HL-60/S4 treated with phorbol 12-myristate 13-acetate at 8.2 ng/mL for 4 days and 3 days (cell line): Measurements from ENCODE around the gene ADCY7.

Source experiments
- in situ Hi-C: fragments of 300-500 bp; cut with MboI; formaldehyde crosslinking; loops from 2 replicates; pipeline ENCODE4 v1.15.0; 2022; ENCODE audit warnings: low sequenced_read_pairs

The ADCY7 gene

DNA sequence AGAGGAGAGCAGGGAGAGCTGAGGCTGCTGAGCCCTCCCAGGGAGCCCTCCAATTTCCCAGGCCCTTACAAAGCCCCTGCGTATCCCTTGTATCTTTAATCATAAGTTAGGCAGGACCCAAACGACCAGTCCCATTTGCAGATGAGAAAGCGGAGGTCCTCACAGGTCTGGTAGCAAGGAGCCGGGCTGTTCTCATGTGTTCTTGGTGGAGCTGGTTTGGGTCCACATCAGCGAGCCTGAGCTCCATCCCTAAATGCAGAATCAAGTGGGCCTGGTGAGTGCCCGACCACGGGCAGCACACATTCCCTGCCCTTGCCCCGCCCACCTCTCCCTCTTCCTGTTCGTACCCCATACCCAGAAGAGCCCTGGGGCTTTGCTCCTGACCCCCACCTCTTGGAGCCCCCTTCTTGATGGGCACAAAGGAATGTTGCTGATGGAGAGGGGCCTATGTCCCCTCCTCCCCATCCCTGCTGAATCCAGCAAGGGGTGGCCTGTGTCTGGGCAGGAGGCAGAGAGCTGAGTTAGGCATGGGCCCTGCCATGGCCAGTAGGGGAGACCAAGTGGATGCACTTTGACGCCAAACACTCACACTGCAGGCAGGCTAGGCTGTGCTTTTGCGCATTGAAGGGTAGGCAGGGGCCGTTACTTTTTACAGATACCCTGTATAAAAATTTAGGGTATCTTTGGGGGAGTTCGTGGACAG is 18.3 kb upstream of the ADCY7 start:
- in situ Hi-C loops = no loop called here

- in situ Hi-C loops = no loop called here
These were observed 17.5 kb upstream of the ADCY7 start for GRCh38 chr16:50248845-50249244.

DNA sequence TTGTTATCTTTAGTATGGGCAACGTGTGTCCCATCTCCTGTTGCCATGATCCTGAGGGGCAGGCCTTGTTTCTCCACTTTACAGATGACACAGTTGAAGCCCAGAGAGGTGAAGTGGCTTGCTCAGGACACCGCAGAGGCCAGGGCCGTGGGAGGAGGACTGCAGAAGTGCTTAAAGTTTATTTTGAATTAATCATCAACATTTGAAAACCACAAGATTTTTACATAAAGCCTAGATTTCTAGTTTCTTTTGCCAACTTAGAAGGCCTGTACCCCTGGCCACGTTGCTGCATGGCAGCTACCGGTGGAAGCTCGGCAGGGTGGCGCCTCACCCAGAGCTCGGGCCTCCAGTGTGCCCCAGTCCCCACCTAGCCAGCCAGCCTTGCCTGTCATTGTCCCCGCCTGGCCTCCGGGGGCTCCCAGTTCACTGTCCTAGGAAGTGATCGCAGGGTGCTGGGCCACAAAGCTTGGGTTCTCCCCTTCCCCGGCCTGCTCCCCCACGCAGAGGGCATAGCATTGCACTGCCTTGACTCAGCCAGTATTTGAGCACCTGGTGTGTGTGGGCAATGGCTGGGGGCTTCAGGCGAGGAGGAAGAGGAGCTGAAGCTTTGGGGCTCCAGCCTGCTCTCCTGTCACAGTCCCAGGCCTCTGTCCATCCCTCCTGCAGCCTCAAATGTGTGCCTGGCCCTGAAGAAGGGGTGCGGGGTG is 14.8 kb upstream of the ADCY7 start:
- in situ Hi-C loops = no loop called here

- in situ Hi-C loops = no loop called here
These were observed 14.2 kb upstream of the ADCY7 start for GRCh38 chr16:50252082-50252611.

DNA sequence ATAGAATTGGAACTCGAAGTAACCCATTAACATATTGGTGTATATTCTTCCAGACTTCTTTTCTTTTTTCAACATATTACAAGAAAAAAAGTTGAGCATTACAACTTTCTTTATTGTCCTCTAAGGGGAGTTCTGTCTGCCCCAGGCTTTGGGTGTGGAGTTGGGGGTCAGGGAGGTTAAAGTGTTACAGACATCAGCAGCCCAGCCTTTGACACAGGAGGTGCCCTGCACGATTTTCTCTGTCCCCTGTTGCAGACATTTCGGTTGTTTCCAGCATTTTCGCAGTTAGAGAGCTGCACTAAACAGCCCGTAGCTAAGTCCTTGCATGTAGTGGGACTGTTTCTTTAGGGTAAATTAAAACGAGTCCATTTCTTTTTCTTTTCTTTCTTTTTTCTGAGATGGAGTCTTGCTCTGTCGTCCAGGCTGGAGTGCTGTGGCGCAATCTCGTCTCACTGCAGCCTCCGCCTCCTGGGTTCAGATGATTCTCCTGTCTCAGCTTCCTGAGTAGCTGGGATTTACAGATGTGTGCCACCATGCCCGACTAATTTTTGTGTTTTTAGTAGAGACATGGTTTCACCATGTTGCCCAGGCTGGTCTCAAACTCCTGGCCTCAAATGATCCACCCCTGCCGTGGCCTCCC is 13.4 kb upstream of the ADCY7 start:
- in situ Hi-C loops = no loop called here

- in situ Hi-C loops = no loop called here
These were observed 12.8 kb upstream of the ADCY7 start for GRCh38 chr16:50253514-50253910.

DNA sequence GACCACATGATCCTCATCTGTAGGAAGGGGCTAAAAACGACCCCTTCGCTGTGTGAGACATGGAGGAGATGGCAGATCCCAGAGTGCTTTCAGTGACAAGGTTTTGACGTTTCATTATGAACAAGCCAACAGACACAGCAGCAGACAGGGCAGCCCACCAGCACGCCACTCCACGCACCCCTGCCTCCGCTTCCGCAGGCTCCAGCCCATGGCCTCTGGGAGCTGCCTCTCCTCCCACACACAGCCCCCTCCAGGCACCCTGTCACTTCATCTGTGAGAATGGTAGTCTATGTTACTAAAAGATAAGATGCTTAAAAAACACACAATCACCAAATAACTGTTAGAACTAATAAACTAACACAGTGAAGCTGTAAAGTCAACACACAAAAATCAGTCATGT is 12.3 kb upstream of the ADCY7 start:
- in situ Hi-C loops = no loop called here

DNA sequence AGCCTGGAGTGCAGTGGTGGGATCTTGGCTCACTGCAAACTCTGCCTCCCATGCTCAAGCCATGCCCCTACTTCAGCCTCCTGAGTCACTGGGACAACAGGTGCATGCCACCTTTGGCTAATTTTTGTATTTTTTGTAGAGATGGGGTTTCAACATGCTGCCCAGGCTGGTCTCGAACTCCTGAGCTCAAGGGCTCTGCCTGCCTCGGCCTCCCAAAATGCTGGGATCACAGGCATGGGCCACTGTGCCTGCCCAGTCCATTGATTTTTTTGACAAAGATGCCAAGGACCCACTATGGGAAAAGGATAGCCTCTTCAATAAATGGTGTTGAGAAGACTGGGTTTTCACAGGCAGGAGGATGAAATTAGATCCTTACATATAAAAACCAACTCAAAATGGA is 10.8 kb upstream of the ADCY7 start:
- in situ Hi-C loops = no loop called here

- in situ Hi-C loops = no loop called here
These were observed 9.7 kb upstream of the ADCY7 start for GRCh38 chr16:50256604-50257003.

DNA sequence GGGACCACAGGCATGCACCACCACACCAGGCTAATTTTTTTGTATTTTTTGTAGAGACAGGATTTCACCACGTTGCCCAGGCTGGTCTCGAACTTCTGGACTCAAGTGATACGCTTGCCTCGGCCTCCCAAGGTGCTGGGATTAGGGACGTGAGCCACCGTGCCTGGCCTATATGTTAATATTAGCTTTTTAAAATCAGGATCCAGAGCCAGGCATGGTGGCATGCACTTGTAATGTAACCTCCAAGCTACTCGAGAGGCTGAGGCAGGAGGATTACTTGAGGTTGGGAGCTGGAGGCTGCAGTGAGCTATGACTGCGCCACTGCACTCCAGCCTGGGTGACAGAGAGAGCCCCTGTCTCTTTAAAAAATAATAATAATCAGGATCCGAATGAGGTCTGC is 8.5 kb upstream of the ADCY7 start:
- in situ Hi-C loops = no loop called here

GRCh38 chr16:50259334-50260205 is 6.8 kb upstream of the ADCY7 start:
- in situ Hi-C loops = no loop called here

- in situ Hi-C loops = no loop called here
These were observed 5.9 kb upstream of the ADCY7 start for GRCh38 chr16:50260206-50261159.

GRCh38 chr16:50261160-50261706 is 5.1 kb upstream of the ADCY7 start:
- in situ Hi-C loops = no loop called here

- in situ Hi-C loops = no loop called here
These were observed 4.6 kb upstream of the ADCY7 start for GRCh38 chr16:50261707-50262235.

GRCh38 chr16:50263060-50263909 is 3.1 kb upstream of the ADCY7 start:
- in situ Hi-C loops = no loop called here

GRCh38 chr16:50263940-50264929 is 2.1 kb upstream of the ADCY7 start:
- in situ Hi-C loops = no loop called here

- in situ Hi-C loops = no loop called here
These were observed 1.1 kb upstream of the ADCY7 start for GRCh38 chr16:50265260-50265659.
